Activated B cell treated with CpG ODN at 0.5 μM for 24 hours (primary cell): ENCODE data around the gene TICAM2. TPM values are rescaled to one million over a fixed set of nuclear protein-coding genes. Genes with fewer than 3 reads are reported as not detected.

Source experiments
- ATAC-seq: fragments of 200-7000 bp; cut with Tn5 transposase; one replicate; pipeline ENCODE4 v1.10.0; 2021; ENCODE audit warnings: low read depth, mild to moderate bottlenecking, moderate library complexity
- CTCF ChIA-PET: fragments of 350-600 bp; sonication (Branson Sonifier 250); formaldehyde crosslinking; loops from one replicate; lab custom pipeline; 2021; ENCODE audit warnings: antibody characterized with exemption; lab: Charles Lee
- POLR2A ChIA-PET: fragments of 350-600 bp; sonication (Branson Sonifier 250); formaldehyde crosslinking; loops from one replicate; lab custom pipeline; 2021; ENCODE audit warnings: antibody characterized with exemption; lab: Charles Lee
- DNase-seq: peaks from one replicate; pipeline ENCODE4 v3.0.0; 2022
- H3K27ac Mint-ChIP-seq: one replicate; pipeline ENCODE4 v1.8.0; 2020; ENCODE audit warnings: mixed read lengths
- H3K27me3 Mint-ChIP-seq: one replicate; pipeline ENCODE4 v1.8.0; 2021; ENCODE audit warnings: mixed read lengths
- H3K36me3 Mint-ChIP-seq: one replicate; pipeline ENCODE4 v1.8.0; 2021; ENCODE audit warnings: low read depth, mixed read lengths
- H3K4me1 Mint-ChIP-seq: one replicate; pipeline ENCODE4 v1.8.0; 2021; ENCODE audit warnings: mixed read lengths
- H3K4me3 Mint-ChIP-seq: one replicate; pipeline ENCODE4 v1.8.0; 2020; ENCODE audit warnings: mild to moderate bottlenecking, mixed read lengths
- H3K9me3 Mint-ChIP-seq: one replicate; pipeline ENCODE4 v1.8.0; 2020; ENCODE audit warnings: mixed read lengths
- intact Hi-C: fragments of 100-400 bp; cut with micrococcal nuclease; formaldehyde crosslinking; loops from one replicate; pipeline ENCODE4 v1.15.1; 2024
- total RNA-seq: library from RNA; stranded (reverse); gene quantifications from 2 replicates; pipeline ENCODE4 v1.2.3, GENCODE V29; 2022
- TF ChIP-seq, protein P1 (sequence below): fragments of 200-600 bp; IDR thresholded peaks from one replicate; pipeline ENCODE4 v1.8.0; 2022; ENCODE audit warnings: antibody characterized with exemption, mild to moderate bottlenecking

TICAM2 gene
- total RNA-seq, 1 donor from 2014 or later = 12.4 TPM

GRCh38 chr5:115602591-115603125 is 379 bp upstream of the TICAM2 start:
- no peak for DNase-seq
- H3K4me1 Mint-ChIP-seq = peaks cover 54% of the 10 kb centered on the region
- intact Hi-C loops = loop anchor here (1.0 kb wide), 2 partner anchors 8 to 32 kb away; no protein-coding TSS in a partner anchor

DNA sequence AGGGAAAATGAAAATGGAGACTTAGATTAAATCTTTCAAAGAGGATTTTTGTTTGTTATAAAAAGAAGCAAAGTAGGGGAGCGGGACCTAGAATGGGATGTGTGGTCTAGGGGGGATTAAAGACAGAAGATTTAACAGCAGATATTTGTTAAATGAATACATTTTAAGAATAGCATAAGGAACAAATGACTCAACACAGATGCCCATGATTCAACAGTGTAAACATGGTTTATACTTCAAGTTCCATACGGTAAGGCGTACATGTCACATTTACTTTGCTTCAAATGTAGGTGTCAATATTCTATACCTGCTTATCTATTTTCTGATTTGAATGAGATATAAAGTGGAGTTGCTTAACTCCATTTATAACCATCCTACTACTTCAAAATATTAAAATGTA is 1.5 kb downstream of the TICAM2 start:
- Mint-ChIP-seq H3K36me3 (peaks cover 4% of the 10 kb centered on the region), H3K4me1 (peaks cover 51% of the 10 kb centered on the region), H3K9me3 (no peaks in the 10 kb centered on the region), H3K4me3 (peak overlapping the region; percentile 67), H3K27ac (peak overlapping the region; percentile 79), H3K27me3 (no peaks in the 10 kb centered on the region)
- intact Hi-C loops = loop anchor here (1.0 kb wide), 6 partner anchors 14 to 391 kb away; partner anchors contain the start of genes AP3S1, ATG12 and FEM1C
- TF ChIP-seq, protein P1, sequence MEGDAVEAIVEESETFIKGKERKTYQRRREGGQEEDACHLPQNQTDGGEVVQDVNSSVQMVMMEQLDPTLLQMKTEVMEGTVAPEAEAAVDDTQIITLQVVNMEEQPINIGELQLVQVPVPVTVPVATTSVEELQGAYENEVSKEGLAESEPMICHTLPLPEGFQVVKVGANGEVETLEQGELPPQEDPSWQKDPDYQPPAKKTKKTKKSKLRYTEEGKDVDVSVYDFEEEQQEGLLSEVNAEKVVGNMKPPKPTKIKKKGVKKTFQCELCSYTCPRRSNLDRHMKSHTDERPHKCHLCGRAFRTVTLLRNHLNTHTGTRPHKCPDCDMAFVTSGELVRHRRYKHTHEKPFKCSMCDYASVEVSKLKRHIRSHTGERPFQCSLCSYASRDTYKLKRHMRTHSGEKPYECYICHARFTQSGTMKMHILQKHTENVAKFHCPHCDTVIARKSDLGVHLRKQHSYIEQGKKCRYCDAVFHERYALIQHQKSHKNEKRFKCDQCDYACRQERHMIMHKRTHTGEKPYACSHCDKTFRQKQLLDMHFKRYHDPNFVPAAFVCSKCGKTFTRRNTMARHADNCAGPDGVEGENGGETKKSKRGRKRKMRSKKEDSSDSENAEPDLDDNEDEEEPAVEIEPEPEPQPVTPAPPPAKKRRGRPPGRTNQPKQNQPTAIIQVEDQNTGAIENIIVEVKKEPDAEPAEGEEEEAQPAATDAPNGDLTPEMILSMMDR = no peak
- no peak for ATAC-seq
- ChIA-PET CTCF (no interaction called here), POLR2A (interaction anchor here (0.7 to 3.5 kb wide), 7 partner anchors 20 to 484 kb away, joined by 3 to 46 read pairs (median 13); partner anchors contain the start of genes COMMD10, FEM1C and TMED7)
- DNase-seq = no peak

More at GRCh38 chr5:115602591-115603125, 379 bp upstream of the TICAM2 start:
- peak overlapping the region; percentile 88 for H3K4me3 Mint-ChIP-seq
- peak; percentile 10 for ATAC-seq
- ChIA-PET POLR2A (interaction anchor here (1.0 to 3.5 kb wide), 10 partner anchors 14 to 482 kb away, joined by 3 to 46 read pairs (median 9); partner anchors contain the start of genes ATG12, COMMD10, FEM1C and TMED7), CTCF (interaction anchor here (0.9 to 1.3 kb wide), 3 partner anchors 11 to 393 kb away, joined by 3 to 4 read pairs (median 3); no protein-coding TSS in a partner anchor)
- H3K27ac Mint-ChIP-seq = peak overlapping the region; percentile 98
- H3K27me3 Mint-ChIP-seq = no peaks in the 10 kb centered on the region
- TF ChIP-seq, protein P1 = no peak
- no peaks in the 10 kb centered on the region for H3K9me3 Mint-ChIP-seq
- peaks cover 7% of the 10 kb centered on the region for H3K36me3 Mint-ChIP-seq

- H3K4me1 Mint-ChIP-seq = peaks cover 50% of the 10 kb centered on the region
- H3K4me3 Mint-ChIP-seq = peak overlapping the region; percentile 67
- CTCF ChIA-PET = interaction anchor here (1.1 kb wide), 1 partner anchor 12 kb away, joined by 4 read pairs; no protein-coding TSS in a partner anchor
- no peak for DNase-seq
- TF ChIP-seq, protein P1 = no peak
- H3K27ac Mint-ChIP-seq = peak overlapping the region; percentile 79
- peaks cover 4% of the 10 kb centered on the region for H3K36me3 Mint-ChIP-seq
- no peaks in the 10 kb centered on the region for H3K27me3 Mint-ChIP-seq
- POLR2A ChIA-PET = interaction anchor here (0.8 kb wide), 1 partner anchor 26 kb away, joined by 3 read pairs; no protein-coding TSS in a partner anchor
- intact Hi-C loops = no loop called here
- no peak for ATAC-seq
- no peaks in the 10 kb centered on the region for H3K9me3 Mint-ChIP-seq
Observed at GRCh38 chr5:115599924-115600323, 2.4 kb downstream of the TICAM2 start.

DNA sequence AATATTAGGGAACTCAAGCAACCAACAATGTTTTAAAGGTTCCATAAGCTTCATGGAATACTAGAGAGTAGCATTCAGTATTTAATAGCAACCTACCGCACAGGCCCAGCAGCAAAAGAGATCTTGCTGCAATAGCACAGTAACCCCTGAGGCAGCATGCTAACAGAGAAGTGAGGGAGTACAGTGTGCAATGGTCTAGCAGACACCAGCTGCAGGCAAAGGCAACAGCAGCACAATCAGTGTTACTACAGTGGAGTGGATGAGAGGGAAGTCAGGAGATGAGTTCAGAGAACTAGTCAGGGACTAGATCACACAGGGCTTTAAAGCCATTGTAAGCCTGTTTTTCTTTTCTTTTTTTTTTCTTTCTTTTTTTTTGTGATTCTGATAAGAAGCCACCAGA is 2.8 kb downstream of the TICAM2 start:
- peak overlapping the region; percentile 79 for H3K27ac Mint-ChIP-seq
- POLR2A ChIA-PET = interaction anchor here (0.8 to 1.4 kb wide), 2 partner anchors 24 to 25 kb away, joined by 3 to 6 read pairs; no protein-coding TSS in a partner anchor

More for the DNA sequence above, 2.8 kb downstream of the TICAM2 start:
- peaks cover 4% of the 10 kb centered on the region for H3K36me3 Mint-ChIP-seq
- no peaks in the 10 kb centered on the region for H3K27me3 Mint-ChIP-seq
- CTCF ChIA-PET = interaction anchor here (1.1 kb wide), 2 partner anchors 12 to 23 kb away, joined by 3 to 4 read pairs; no protein-coding TSS in a partner anchor
- TF ChIP-seq, protein P1 = no peak
- H3K4me3 Mint-ChIP-seq = peak overlapping the region; percentile 67
- ATAC-seq (peak; percentile 38), DNase-seq (no peak)
- intact Hi-C loops = no loop called here
- H3K4me1 Mint-ChIP-seq = peaks cover 48% of the 10 kb centered on the region
- no peaks in the 10 kb centered on the region for H3K9me3 Mint-ChIP-seq
